Tibial artery (tissue), 4 donors: ENCODE measurements around the gene RALGDS.
"Not testable (repeated sequence)": the region's sequence is repeated elsewhere in the genome, so short reads cannot be mapped to it uniquely, and the experiment has no call there.

Experiments
- DNase-seq, 2 donors: peaks; one replicate each; pipeline ENCODE4 v3.0.0-alpha.2; 2019
- H3K27ac ChIP-seq, 2 donors: fragments of 200-600 bp; sonication (generic) in 1 of 2; 1 replicate in 1 of 2; 2 replicates in 1 of 2; pipeline ENCODE4 v1.5.1; 2018 to 2019; ENCODE audit warnings: mild to moderate bottlenecking in 1 of 2
- H3K27me3 ChIP-seq, 2 donors: fragments of 200-600 bp; sonication (generic) in 1 of 2; one replicate each; pipeline versions ENCODE4 v1.5.1 to v1.6.0; 2016 to 2019
- H3K36me3 ChIP-seq, 3 donors: fragments of 200-600 bp; sonication (generic) in 2 of 3; one replicate each; pipeline ENCODE4 v1.5.1; 2016 to 2019; ENCODE audit warnings: mild to moderate bottlenecking in 2 of 3
- H3K4me1 ChIP-seq, 4 donors: fragments of 200-600 bp; sonication (generic) in 2 of 4; 1 replicate in 3 of 4; 2 replicates in 1 of 4; pipeline ENCODE4 v1.5.1; 2016 to 2019
- H3K4me3 ChIP-seq, 2 donors: fragments of 200-600 bp; sonication (generic) in 1 of 2; 1 replicate in 1 of 2; 2 replicates in 1 of 2; pipeline ENCODE4 v1.5.1; 2018 to 2019; ENCODE audit warnings: mild to moderate bottlenecking in 2 of 2
- H3K9me3 ChIP-seq, 3 donors: fragments of 200-600 bp; sonication (generic) in 1 of 3; one replicate each; pipeline ENCODE4 v1.5.1; 2016 to 2019
- intact Hi-C: fragments of 100-400 bp; cut with DNase I; formaldehyde crosslinking; loops from one replicate; pipeline ENCODE4 v1.15.0; 2023; ENCODE audit warnings: low total_unique reads
- TF ChIP-seq, protein P1 (sequence below), 2 experiments: fragments of 200-600 bp in 1 of 2; fragments of 450-650 bp in 1 of 2; IDR thresholded peaks; one replicate each; pipeline ENCODE4 v1.5.1; 2017 to 2019; ENCODE audit warnings: antibody characterized with exemption in 2 of 2, mild to moderate bottlenecking in 1 of 2, moderate library complexity in 1 of 2

Gene RALGDS

DNA sequence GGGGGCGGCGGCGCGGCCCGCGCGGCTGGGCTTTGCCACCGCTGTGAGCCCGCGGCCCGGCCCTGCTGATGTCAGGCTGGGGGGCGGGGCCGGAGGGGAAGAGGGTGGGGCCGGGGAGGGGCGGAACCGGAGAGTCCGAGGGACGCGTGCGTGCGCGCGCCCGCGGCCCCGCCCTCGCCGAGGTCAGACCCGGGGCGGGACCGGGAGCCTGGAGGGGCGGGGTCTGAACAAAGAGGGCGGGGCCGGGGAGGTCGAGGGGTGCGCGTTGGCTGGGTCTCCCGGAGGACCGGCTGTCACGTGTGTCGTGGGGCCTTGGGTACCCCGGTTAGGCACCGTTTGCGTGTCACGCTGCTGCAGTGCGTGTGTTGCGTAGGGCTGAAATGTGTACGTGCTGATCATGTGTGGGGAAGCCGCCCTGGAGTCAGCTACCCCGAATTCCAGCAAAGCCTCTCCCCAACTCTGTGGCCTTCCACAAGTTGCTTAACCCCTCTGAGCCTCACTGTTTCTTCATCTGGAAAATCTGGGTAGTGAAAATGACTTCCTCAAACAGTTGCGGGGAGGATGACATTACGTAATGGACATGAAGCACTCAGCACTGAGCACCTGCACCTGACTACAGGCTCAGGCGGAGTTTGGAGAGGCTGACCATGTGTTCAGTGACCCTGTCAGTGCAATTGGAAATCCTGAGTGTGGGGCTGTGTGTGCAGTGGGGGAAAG is at the start of gene RALGDS:
TSS of gene RALGDS (minus strand) at position 43 of the 717 bp plus-strand sequence. CDS start 86 bp downstream, outside the sequence.
- Histone ChIP-seq H3K4me1 (peaks cover 0 to 75% (median 44%) of the 10 kb centered on the region in 4 donors), H3K36me3 (no peaks in the 10 kb centered on the region), H3K4me3 (peak within 1 kb of the TSS; percentile 84 to 85), H3K27me3 (no peaks in the 10 kb centered on the region), H3K27ac (peak within 1 kb of the TSS; percentile 79 to 82), H3K9me3 (no peaks in the 10 kb centered on the region)
- TF ChIP-seq, protein P1, sequence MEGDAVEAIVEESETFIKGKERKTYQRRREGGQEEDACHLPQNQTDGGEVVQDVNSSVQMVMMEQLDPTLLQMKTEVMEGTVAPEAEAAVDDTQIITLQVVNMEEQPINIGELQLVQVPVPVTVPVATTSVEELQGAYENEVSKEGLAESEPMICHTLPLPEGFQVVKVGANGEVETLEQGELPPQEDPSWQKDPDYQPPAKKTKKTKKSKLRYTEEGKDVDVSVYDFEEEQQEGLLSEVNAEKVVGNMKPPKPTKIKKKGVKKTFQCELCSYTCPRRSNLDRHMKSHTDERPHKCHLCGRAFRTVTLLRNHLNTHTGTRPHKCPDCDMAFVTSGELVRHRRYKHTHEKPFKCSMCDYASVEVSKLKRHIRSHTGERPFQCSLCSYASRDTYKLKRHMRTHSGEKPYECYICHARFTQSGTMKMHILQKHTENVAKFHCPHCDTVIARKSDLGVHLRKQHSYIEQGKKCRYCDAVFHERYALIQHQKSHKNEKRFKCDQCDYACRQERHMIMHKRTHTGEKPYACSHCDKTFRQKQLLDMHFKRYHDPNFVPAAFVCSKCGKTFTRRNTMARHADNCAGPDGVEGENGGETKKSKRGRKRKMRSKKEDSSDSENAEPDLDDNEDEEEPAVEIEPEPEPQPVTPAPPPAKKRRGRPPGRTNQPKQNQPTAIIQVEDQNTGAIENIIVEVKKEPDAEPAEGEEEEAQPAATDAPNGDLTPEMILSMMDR (IDR thresholded peaks at IDR 0.05) = no peak
- peak; percentile 88 to 92 for DNase-seq
- intact Hi-C loops = no loop called here

DNA sequence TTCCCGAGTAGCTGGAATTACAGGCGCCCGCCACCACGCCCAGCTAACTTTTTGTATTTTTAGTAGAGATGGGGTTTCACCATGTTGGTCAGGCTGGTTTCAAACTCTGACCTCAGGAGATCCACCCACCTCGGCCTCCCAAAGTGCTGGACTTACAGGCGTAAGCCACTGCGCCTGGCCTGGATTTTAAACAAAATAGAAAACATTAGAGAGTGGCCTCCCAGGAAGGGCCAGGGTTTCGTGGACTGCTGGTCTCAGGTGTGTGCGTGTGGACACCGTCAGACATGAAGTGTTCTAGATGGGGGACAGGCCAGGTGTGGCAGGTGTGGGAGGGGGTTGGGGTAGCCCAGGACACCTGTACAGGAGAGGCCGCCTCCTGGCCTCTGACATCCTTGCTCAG is 49.7 kb upstream of the RALGDS start:
- H3K4me1 ChIP-seq = no peaks in the 10 kb centered on the region
- H3K27ac ChIP-seq = no peak overlapping the region
- TF ChIP-seq, protein P1 (IDR thresholded peaks at IDR 0.05) = no peak
- H3K4me3 ChIP-seq = no peak overlapping the region
- no peaks in the 10 kb centered on the region for H3K9me3 ChIP-seq
- no peaks in the 10 kb centered on the region for H3K36me3 ChIP-seq
- peaks cover 0 to 26% of the 10 kb centered on the region in 2 donors for H3K27me3 ChIP-seq
- intact Hi-C loops = no loop called here
- no peak for DNase-seq

DNA sequence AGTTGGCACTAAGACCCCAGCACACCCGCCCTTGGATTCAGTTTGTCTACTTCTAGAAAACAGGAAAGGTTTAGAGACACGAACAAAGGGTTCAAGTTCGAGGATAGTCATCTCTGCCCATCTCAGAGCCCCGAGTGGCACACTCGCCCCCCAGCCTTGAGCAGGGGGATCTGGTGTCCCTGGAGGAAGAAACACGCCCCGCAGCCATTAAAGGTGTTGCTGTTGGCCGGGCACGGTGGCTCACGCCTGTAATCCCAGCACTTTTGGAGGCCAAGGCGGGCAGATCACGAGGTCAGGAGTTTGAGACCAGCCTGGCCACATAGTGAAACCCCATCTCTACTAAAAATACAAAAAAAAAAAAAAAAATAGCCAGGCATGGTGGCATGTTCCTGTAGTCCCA is 48.6 kb upstream of the RALGDS start:
- H3K4me1 ChIP-seq, H3K27ac ChIP-seq, DNase-seq, H3K36me3 ChIP-seq, H3K9me3 ChIP-seq, intact Hi-C loops, H3K4me3 ChIP-seq: not testable (repeated sequence)
- peaks cover 0 to 26% of the 10 kb centered on the region in 2 donors for H3K27me3 ChIP-seq

DNA sequence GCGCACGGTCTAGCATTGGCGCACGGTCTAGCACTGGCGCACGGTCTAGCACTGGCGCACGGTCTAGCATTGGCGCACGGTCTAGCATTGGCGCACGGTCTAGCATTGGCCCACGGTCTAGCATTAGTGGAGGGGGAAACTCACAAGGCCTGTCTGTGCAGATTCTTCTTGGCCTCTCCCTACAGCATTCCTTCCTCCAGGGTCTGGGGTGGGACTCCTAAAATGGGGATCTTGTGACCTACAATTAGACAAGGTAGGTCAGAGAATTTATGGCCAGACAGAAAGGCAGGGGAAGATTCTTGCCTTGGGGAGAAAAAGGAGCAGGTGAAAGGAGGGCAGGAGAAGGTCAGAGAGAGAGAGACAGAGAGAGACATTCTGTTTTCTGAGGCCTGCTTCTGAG is 48.1 kb upstream of the RALGDS start:
- Histone ChIP-seq H3K9me3 (no peaks in the 10 kb centered on the region), H3K4me1 (peaks cover 0 to 2% (median under 1%) of the 10 kb centered on the region in 4 donors), H3K36me3 (no peaks in the 10 kb centered on the region), H3K4me3 (no peak overlapping the region), H3K27ac (no peak overlapping the region), H3K27me3 (peaks cover 0 to 30% of the 10 kb centered on the region in 2 donors)
- TF ChIP-seq, protein P1 (IDR thresholded peaks at IDR 0.05) = no peak
- intact Hi-C loops = no loop called here
- DNase-seq = no peak

- H3K36me3 ChIP-seq = no peaks in the 10 kb centered on the region
- H3K9me3 ChIP-seq = no peaks in the 10 kb centered on the region
- H3K27me3 ChIP-seq = peaks cover 0 to 36% of the 10 kb centered on the region in 2 donors
- no peak for DNase-seq
- intact Hi-C loops = no loop called here
- TF ChIP-seq, protein P1 (IDR thresholded peaks at IDR 0.05) = no peak
- no peak overlapping the region for H3K4me3 ChIP-seq
- H3K4me1 ChIP-seq = peaks cover 0 to 8% (median 6%) of the 10 kb centered on the region in 4 donors
- H3K27ac ChIP-seq = no peak overlapping the region
Measured at GRCh38 chr9:133168432-133168831, 47.4 kb upstream of the RALGDS start.

GRCh38 chr9:133167769-133168168 is 46.7 kb upstream of the RALGDS start:
- no peak overlapping the region for H3K4me3 ChIP-seq
- H3K9me3 ChIP-seq = no peaks in the 10 kb centered on the region
- peaks cover 0 to 37% of the 10 kb centered on the region in 2 donors for H3K27me3 ChIP-seq
- H3K36me3 ChIP-seq = no peaks in the 10 kb centered on the region
- intact Hi-C loops = no loop called here
- DNase-seq = no peak
- peaks cover 0 to 15% (median 13%) of the 10 kb centered on the region in 4 donors for H3K4me1 ChIP-seq
- no peak overlapping the region for H3K27ac ChIP-seq
- TF ChIP-seq, protein P1 (IDR thresholded peaks at IDR 0.05) = no peak
